ENCODE results near the gene FAM177A1.

FAM177A1 gene

DNA sequence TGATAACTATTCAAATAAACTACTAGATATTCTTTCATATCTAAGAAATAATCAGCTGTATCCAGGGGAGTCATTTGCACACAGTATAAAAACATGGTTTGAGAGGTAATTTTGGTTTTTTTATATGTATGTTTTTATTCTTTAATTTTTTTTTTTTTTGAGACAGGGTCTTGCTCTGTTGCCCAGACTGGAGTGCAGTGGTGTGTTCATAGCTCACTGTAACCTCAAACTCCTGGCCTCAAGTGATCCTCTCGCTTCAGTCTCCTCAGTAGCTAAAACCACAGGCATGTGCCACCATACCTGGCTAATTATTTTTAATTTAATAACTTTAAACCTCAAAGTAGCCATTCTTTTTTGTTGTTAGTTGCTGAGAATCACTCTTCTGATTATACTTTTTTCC, 78.1 kb downstream of the FAM177A1 start:
- no peak for DNase-seq (ENCODE audit: low read depth)
- H3K4me3 ChIP-seq (replicated peaks; ENCODE audit: low read depth, low read length), result no peak overlapping the region
- no peak for TF ChIP-seq CTCF (IDR thresholded peaks at IDR 0.05; ENCODE audit: low read length, missing control alignments)

All from fibroblast of pulmonary artery (primary cell).